Right atrium auricular region (tissue), 2 donors: ENCODE data around the gene DPH6. TPM values are rescaled to one million over a fixed set of nuclear protein-coding genes. Genes with fewer than 3 reads are reported as not detected.

Source experiments
- DNase-seq: peaks from one replicate; pipeline ENCODE4 v3.0.0-alpha.2; 2019; ENCODE audit warnings: low spot score
- H3K27ac ChIP-seq, 2 donors: fragments of 200-600 bp; sonication (generic); 1 replicate in 1 of 2; 2 replicates in 1 of 2; pipeline ENCODE4 v1.5.1; 2016 to 2019
- H3K27me3 ChIP-seq, 2 donors: fragments of 200-600 bp; sonication (generic); one replicate each; pipeline versions ENCODE4 v1.5.1 to v1.6.0; 2017 to 2019
- H3K36me3 ChIP-seq: fragments of 200-600 bp; sonication (generic); one replicate; pipeline ENCODE4 v1.5.1; 2016
- H3K4me1 ChIP-seq, 2 donors: fragments of 200-600 bp; sonication (generic); one replicate each; pipeline versions ENCODE4 v1.5.1 to v1.6.0; 2017 to 2019
- H3K4me3 ChIP-seq, 2 donors: fragments of 200-600 bp; sonication (generic); 1 replicate in 1 of 2; 2 replicates in 1 of 2; pipeline ENCODE4 v1.5.1; 2017 to 2019; ENCODE audit warnings: mild to moderate bottlenecking in 1 of 2, moderate library complexity in 1 of 2
- H3K9me3 ChIP-seq, 2 donors: fragments of 200-600 bp; sonication (generic); one replicate each; pipeline ENCODE4 v1.5.1; 2019
- total RNA-seq, 2 donors: library from RNA; depleted of rRNA; stranded (reverse); fragments of >200 nt; gene quantifications; one replicate each; pipeline ENCODE4 v1.1.0, GENCODE V29; 2016
- TF ChIP-seq, protein P1 (sequence below), 2 donors: fragments of 200-600 bp; sonication (generic); IDR thresholded peaks; one replicate each; pipeline ENCODE4 v1.5.1; 2019; ENCODE audit warnings: antibody characterized with exemption in 2 of 2

The DPH6 gene
- total RNA-seq, 2 donors from 2014 or later: 9.2 to 10.7 TPM

DNA sequence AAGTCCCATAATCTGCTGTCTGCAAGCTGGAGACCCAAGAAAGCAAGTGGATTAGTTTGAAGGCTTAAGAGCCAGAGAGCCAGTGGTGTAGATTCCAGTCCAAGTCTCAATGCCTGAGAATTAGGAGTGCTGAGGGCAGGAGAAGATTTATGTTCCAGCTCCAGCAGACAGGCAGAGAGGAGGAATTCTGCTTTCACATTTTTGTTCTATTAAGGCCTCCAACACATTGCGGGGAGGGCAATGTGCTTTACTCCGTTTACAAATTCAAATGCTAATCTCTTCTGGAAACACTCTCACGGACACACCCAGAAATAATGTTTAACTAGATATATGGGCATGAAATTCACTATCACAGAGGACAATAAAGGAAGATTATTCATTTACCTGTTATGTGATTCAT lies 54.0 kb downstream of the DPH6 start:
- Histone ChIP-seq H3K4me3 (no peak overlapping the region), H3K27ac (no peak overlapping the region), H3K4me1 (no peaks in the 10 kb centered on the region), H3K27me3 (no peaks in the 10 kb centered on the region), H3K9me3 (no peaks in the 10 kb centered on the region), H3K36me3 (no peaks in the 10 kb centered on the region)
- TF ChIP-seq, protein P1, sequence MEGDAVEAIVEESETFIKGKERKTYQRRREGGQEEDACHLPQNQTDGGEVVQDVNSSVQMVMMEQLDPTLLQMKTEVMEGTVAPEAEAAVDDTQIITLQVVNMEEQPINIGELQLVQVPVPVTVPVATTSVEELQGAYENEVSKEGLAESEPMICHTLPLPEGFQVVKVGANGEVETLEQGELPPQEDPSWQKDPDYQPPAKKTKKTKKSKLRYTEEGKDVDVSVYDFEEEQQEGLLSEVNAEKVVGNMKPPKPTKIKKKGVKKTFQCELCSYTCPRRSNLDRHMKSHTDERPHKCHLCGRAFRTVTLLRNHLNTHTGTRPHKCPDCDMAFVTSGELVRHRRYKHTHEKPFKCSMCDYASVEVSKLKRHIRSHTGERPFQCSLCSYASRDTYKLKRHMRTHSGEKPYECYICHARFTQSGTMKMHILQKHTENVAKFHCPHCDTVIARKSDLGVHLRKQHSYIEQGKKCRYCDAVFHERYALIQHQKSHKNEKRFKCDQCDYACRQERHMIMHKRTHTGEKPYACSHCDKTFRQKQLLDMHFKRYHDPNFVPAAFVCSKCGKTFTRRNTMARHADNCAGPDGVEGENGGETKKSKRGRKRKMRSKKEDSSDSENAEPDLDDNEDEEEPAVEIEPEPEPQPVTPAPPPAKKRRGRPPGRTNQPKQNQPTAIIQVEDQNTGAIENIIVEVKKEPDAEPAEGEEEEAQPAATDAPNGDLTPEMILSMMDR (IDR thresholded peaks at IDR 0.05): no peak
- no peak for DNase-seq

DNA sequence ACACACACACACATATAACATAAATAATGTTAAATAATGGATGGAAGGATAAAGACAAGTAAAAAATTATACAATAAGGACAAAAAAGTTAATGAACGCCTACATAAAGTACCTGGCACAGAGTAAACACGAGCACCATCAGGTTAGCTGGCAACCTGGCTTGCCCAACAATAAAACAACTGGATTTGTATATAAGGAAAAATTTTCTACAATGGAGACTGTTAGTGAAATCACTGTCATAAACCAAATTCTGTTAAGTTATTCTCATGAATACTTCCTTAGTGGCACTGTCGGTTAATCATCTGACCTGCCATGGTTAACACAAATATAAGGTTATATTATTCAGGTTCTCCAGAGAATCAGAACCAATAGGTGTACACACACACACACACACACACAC lies 54.8 kb downstream of the DPH6 start:
- no peaks in the 10 kb centered on the region for H3K4me1 ChIP-seq
- no peak for DNase-seq
- H3K9me3 ChIP-seq: no peaks in the 10 kb centered on the region
- no peak overlapping the region for H3K4me3 ChIP-seq
- TF ChIP-seq, protein P1 (IDR thresholded peaks at IDR 0.05): no peak
- H3K27me3 ChIP-seq: no peaks in the 10 kb centered on the region
- H3K27ac ChIP-seq: no peak overlapping the region
- no peaks in the 10 kb centered on the region for H3K36me3 ChIP-seq

DNA sequence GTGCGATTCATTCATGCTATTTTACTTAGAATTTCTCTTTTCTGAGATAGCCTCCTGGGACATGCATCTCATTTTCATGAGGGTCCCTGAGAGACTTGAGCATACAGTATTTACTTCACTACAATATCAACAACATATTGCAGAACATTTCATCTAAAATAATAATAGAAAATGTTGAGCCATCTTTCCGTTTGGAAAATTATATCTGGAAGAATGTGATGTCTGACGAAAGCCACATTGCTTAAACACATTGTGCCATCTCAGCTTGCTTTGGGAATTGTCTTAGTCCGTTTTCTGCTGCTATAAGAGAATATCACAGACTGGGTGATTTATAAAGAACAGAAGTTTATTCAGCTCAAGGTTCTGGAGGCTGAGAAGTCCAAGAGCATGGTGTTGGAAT lies 55.5 kb downstream of the DPH6 start:
- H3K9me3 ChIP-seq: no peaks in the 10 kb centered on the region
- DNase-seq: no peak
- H3K4me3 ChIP-seq: no peak overlapping the region
- no peaks in the 10 kb centered on the region for H3K27me3 ChIP-seq
- TF ChIP-seq, protein P1 (IDR thresholded peaks at IDR 0.05): no peak
- H3K27ac ChIP-seq: no peak overlapping the region
- no peaks in the 10 kb centered on the region for H3K4me1 ChIP-seq
- H3K36me3 ChIP-seq: no peaks in the 10 kb centered on the region

DNA sequence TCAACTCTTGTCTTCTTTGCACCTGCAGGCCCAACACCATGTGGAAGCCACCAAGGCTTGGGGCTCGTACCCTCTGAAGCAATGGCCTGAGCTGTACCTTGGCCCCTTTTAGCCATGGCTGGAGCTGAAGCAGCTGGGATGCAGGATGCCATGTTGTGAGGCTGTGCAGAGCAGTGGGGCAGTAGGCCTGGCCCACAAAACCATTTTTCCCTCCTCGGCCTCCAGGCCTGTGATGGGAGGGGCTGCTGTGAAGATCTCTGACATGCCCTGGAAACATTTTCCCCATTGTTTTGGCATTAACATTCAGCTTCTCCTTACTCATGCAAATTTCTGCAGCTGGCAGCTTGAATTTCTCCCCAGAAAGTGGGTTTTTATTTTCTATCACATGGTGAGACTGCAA lies 58.5 kb downstream of the DPH6 start:
- Histone ChIP-seq H3K27ac (no peak overlapping the region), H3K4me3 (no peak overlapping the region), H3K27me3 (no peaks in the 10 kb centered on the region), H3K36me3 (peaks cover 3% of the 10 kb centered on the region), H3K4me1 (no peaks in the 10 kb centered on the region), H3K9me3 (peaks cover 0 to 5% of the 10 kb centered on the region in 2 donors)
- TF ChIP-seq, protein P1 (IDR thresholded peaks at IDR 0.05): no peak
- no peak for DNase-seq

DNA sequence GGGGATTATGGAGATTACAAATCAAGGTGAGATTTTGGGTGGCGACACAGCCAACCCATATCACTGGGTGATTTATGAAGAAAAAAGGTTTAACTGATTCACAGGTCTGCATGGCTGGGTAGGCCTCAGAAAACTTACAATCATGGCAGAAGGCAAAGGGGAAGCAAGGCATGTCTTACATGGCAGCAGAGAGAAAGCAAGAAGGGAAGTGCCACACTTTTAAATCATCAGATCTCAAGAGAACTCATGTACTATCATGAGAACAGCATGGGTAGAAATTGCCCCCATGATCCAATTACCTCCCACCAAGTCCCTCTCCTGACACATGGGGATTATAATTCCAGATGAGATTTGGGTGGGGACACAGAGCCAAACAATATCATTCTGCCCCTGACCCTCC lies 59.7 kb downstream of the DPH6 start:
- TF ChIP-seq, protein P1 (IDR thresholded peaks at IDR 0.05): no peak
- Histone ChIP-seq H3K9me3 (peaks cover 0 to 5% of the 10 kb centered on the region in 2 donors), H3K36me3 (peaks cover 3% of the 10 kb centered on the region), H3K27ac (no peak overlapping the region), H3K27me3 (no peaks in the 10 kb centered on the region), H3K4me1 (no peaks in the 10 kb centered on the region), H3K4me3 (no peak overlapping the region)
- no peak for DNase-seq

DNA sequence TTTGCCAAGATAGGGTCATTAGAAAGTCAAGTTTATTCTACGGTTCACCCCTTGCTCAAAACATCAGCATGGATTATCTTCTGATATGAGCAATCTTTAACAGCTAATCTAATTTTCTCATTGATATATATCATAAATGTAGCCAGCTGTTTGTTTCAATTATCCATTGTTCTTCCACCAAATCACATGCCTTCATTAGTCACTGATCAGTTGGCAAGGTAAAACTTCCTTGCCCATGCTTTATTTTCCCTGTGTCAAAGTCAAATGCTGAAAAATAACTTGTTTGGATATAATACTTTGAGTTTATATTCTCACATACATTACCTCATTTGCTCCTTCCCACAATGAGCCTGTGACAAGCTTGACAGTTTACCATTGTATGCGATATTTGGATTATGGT lies 60.6 kb downstream of the DPH6 start:
- Histone ChIP-seq H3K27ac (no peak overlapping the region), H3K27me3 (no peaks in the 10 kb centered on the region), H3K36me3 (peaks cover 3% of the 10 kb centered on the region), H3K4me3 (no peak overlapping the region), H3K9me3 (peaks cover 0 to 5% of the 10 kb centered on the region in 2 donors), H3K4me1 (no peaks in the 10 kb centered on the region)
- no peak for DNase-seq
- TF ChIP-seq, protein P1 (IDR thresholded peaks at IDR 0.05): no peak
